Ovary (tissue), 3 donors: ENCODE results near the gene HRH2.

ENCODE experiments used
- CTCF ChIP-seq, 3 donors: fragments of 450-650 bp in 2 of 3; fragments of 200-600 bp in 1 of 3; IDR thresholded peaks; one replicate each; pipeline versions ENCODE4 v1.5.1 to v1.8.0; 2016 to 2022; ENCODE audit warnings: antibody characterized with exemption in 3 of 3, mild to moderate bottlenecking in 1 of 3
- POLR2A ChIP-seq: fragments of 450-650 bp; IDR thresholded peaks from one replicate; pipeline ENCODE4 v1.6.1; 2017; ENCODE audit warnings: antibody characterized with exemption, mild to moderate bottlenecking, moderate library complexity
- donor health status: DM: no; HTN: no; CAD: no.

GRCh38 chr5:175609526-175609925, 48.3 kb upstream of the HRH2 start:
- TF ChIP-seq POLR2A, result no peak
- TF ChIP-seq CTCF (IDR thresholded peaks at IDR 0.05), result no peak
